HCT116 (cell line): ENCODE measurements around the gene LHX2. TPM values are rescaled to one million over a fixed set of nuclear protein-coding genes. Genes with fewer than 3 reads are reported as not detected.

Source experiments
- ATAC-seq: fragments of 200-7000 bp; cut with Tn5 transposase; 2 replicates; pipeline ENCODE4 v1.9.1; 2020; ENCODE audit warnings: mild to moderate bottlenecking, moderate library complexity
- BruUV-seq: library from RNA; stranded (reverse); fragments of 400-500 nt; replicated peaks from 2 replicates; lab custom pipeline; 2021; lab: Mats Ljungman, UMichigan
- CTCF ChIA-PET: fragments of 300-600 bp; sonication (Branson Sonifier 250); formaldehyde crosslinking; loops from one replicate; lab custom pipeline; 2021; ENCODE audit warnings: antibody characterized with exemption; lab: Charles Lee
- POLR2A ChIA-PET: fragments of 300-600, 350-600 bp; sonication (Branson Sonifier 250); formaldehyde crosslinking; loops from one replicate; lab custom pipeline; 2021; ENCODE audit warnings: antibody characterized with exemption; lab: Charles Lee
- RAD21 ChIA-PET, 2 experiments: fragments of 300-600 bp; sonication (Branson Sonifier 250); formaldehyde crosslinking; loops; one replicate each; lab custom pipeline; 2023; ENCODE audit warnings: low total read pairs in 2 of 2; ENCODE audit not compliant: uncharacterized antibody in 2 of 2, unreplicated experiment in 2 of 2, low non-redundant PET in 1 of 2; lab: Charles Lee
- DNase-seq: peaks from one replicate; pipeline ENCODE4 v3.0.0-alpha.2; 2010; ENCODE audit warnings: low read depth, low spot score
- H2AFZ ChIP-seq: fragments of 200-600 bp; shearing (Covaris generic), sonication (generic); 2 replicates; pipeline ENCODE4 v1.6.1; 2017; ENCODE audit warnings: low read depth, mixed run types, mixed read lengths, antibody characterized with exemption, low read length; ENCODE audit not compliant: poor library complexity, severe bottlenecking
- H3K27ac ChIP-seq: 2 replicates; pipeline ENCODE4 v1.5.1; 2012; ENCODE audit warnings: low read depth, low read length
- H3K27me3 ChIP-seq: fragments of 200-600 bp; sonication (generic); 2 replicates; pipeline ENCODE4 v1.6.1; 2016; ENCODE audit warnings: mixed run types, low read length, mixed read lengths; ENCODE audit not compliant: insufficient read depth
- H3K36me3 ChIP-seq, 2 experiments: fragments of 200-500 bp in 1 of 2; fragments of 200-600 bp in 1 of 2; sonication (Bioruptor generic) in 1 of 2; sonication (generic) in 1 of 2; 2 replicates each; pipeline versions ENCODE4 v1.5.1 to v1.6.1; 2014 to 2016; ENCODE audit warnings: low read length in 2 of 2, inconsistent platforms in 1 of 2, mixed read lengths in 1 of 2, mixed run types in 1 of 2; ENCODE audit not compliant: insufficient read depth in 2 of 2, control insufficient read depth in 1 of 2
- H3K4me1 ChIP-seq, 2 experiments: fragments of 200-600 bp in 1 of 2; sonication (generic) in 1 of 2; 2 replicates each; pipeline versions ENCODE4 v1.5.1 to v1.6.1; 2012 to 2017; ENCODE audit warnings: low read length in 2 of 2, inconsistent platforms in 1 of 2, mild to moderate bottlenecking in 1 of 2, mixed read lengths in 1 of 2, mixed run types in 1 of 2, moderate library complexity in 1 of 2; ENCODE audit not compliant: insufficient read depth in 2 of 2, control insufficient read depth in 1 of 2
- H3K4me2 ChIP-seq: fragments of 200-600 bp; sonication (generic); 2 replicates; pipeline ENCODE4 v1.6.1; 2017; ENCODE audit warnings: mixed run types, low read length, mixed read lengths
- H3K4me3 ChIP-seq, 2 experiments: fragments of 200-600 bp in 1 of 2; sonication (generic) in 1 of 2; replicated peaks in 1 of 2; 2 replicates each; pipeline ENCODE4 v1.5.1; 2011 to 2016; ENCODE audit warnings: low read length in 2 of 2, control low read depth in 1 of 2, low read depth in 1 of 2, mild to moderate bottlenecking in 1 of 2, mixed read lengths in 1 of 2, mixed run types in 1 of 2
- H3K79me2 ChIP-seq: fragments of 200-600 bp; sonication (generic); 2 replicates; pipeline ENCODE4 v1.6.1; 2017; ENCODE audit warnings: mild to moderate bottlenecking, mixed run types, low read length, moderate library complexity, mixed read lengths; ENCODE audit not compliant: insufficient read depth
- H3K9ac ChIP-seq: fragments of 200-600 bp; sonication (generic); 2 replicates; pipeline ENCODE4 v1.6.1; 2016; ENCODE audit warnings: low read length, mixed read lengths
- H3K9me2 ChIP-seq: fragments of 200-600 bp; sonication (generic), shearing (Covaris generic); 2 replicates; pipeline ENCODE4 v1.6.1; 2017; ENCODE audit warnings: mixed run types, mild to moderate bottlenecking, moderate library complexity; ENCODE audit not compliant: insufficient read depth
- H3K9me3 ChIP-seq, 2 experiments: fragments of 200-500 bp in 1 of 2; fragments of 200-600 bp in 1 of 2; sonication (Bioruptor generic) in 1 of 2; sonication (generic) in 1 of 2; 2 replicates each; pipeline ENCODE4 v1.6.1; 2014 to 2017; ENCODE audit warnings: low read length in 2 of 2, mixed read lengths in 2 of 2, inconsistent platforms in 1 of 2, low read depth in 1 of 2, mild to moderate bottlenecking in 1 of 2, mixed run types in 1 of 2, moderate library complexity in 1 of 2; ENCODE audit not compliant: control insufficient read depth in 1 of 2, insufficient read depth in 1 of 2
- H4K20me1 ChIP-seq: fragments of 200-600 bp; sonication (generic), shearing (Covaris generic); 2 replicates; pipeline ENCODE4 v1.6.1; 2017; ENCODE audit warnings: mixed run types, mild to moderate bottlenecking, moderate library complexity; ENCODE audit not compliant: insufficient read depth
- ATF3 ChIP-seq: IDR thresholded peaks from 2 replicates; pipeline ENCODE4 v1.6.1; 2012
- CEBPB ChIP-seq: IDR thresholded peaks from 2 replicates; pipeline ENCODE4 v1.6.1; 2012; ENCODE audit warnings: low read depth
- CTCF ChIP-seq, 3 experiments: fragments of 200-600 bp in 1 of 3; sonication (generic) in 1 of 3; IDR thresholded peaks in 2 of 3; conservative IDR thresholded peaks in 1 of 3; 2 replicates each; pipeline ENCODE4 v1.5.1; 2012 to 2017; ENCODE audit warnings: low read depth in 2 of 3, low read length in 2 of 3, antibody characterized with exemption in 1 of 3, borderline replicate concordance in 1 of 3, control low read depth in 1 of 3, mild to moderate bottlenecking in 1 of 3, mixed read lengths in 1 of 3, mixed run types in 1 of 3, moderate library complexity in 1 of 3; ENCODE audit not compliant: insufficient read depth in 1 of 3
- EGR1 ChIP-seq: IDR thresholded peaks from 2 replicates; pipeline ENCODE4 v1.6.1; 2012; ENCODE audit warnings: low read depth
- ELF1 ChIP-seq: IDR thresholded peaks from 2 replicates; pipeline ENCODE4 v1.6.1; 2012; ENCODE audit warnings: low read depth, borderline replicate concordance
- EZH2phosphoT487 ChIP-seq: fragments of 200-600 bp; IDR thresholded peaks from 2 replicates; pipeline ENCODE4 v1.6.1; 2018; ENCODE audit warnings: antibody characterized with exemption, borderline replicate concordance
- JUND ChIP-seq: IDR thresholded peaks from 2 replicates; pipeline ENCODE4 v1.6.1; 2012
- MAX ChIP-seq: IDR thresholded peaks from 2 replicates; pipeline ENCODE4 v1.6.1; 2012
- POLR2A ChIP-seq: IDR thresholded peaks from 2 replicates; pipeline ENCODE4 v1.7.0; 2011; ENCODE audit warnings: borderline replicate concordance; ENCODE audit not compliant: insufficient read depth, insufficient read length; ENCODE audit errors: extremely low read depth
- RAD21 ChIP-seq: IDR thresholded peaks from 2 replicates; pipeline ENCODE4 v1.6.1; 2012; ENCODE audit warnings: low read depth, mild to moderate bottlenecking
- REST ChIP-seq: IDR thresholded peaks from 2 replicates; pipeline ENCODE4 v1.6.1; 2012; ENCODE audit warnings: low read depth
- SIN3A ChIP-seq: IDR thresholded peaks from 2 replicates; pipeline ENCODE4 v1.6.1; 2012; ENCODE audit warnings: low read depth
- SP1 ChIP-seq: IDR thresholded peaks from 2 replicates; pipeline ENCODE4 v1.6.1; 2012; ENCODE audit warnings: low read depth
- SRF ChIP-seq: IDR thresholded peaks from 2 replicates; pipeline ENCODE4 v1.6.1; 2012; ENCODE audit warnings: low read depth
- TCF7L2 ChIP-seq: IDR thresholded peaks from 2 replicates; pipeline ENCODE4 v1.7.0; 2011; ENCODE audit warnings: borderline replicate concordance, inconsistent platforms; ENCODE audit not compliant: insufficient read depth, insufficient read length; ENCODE audit errors: extremely low read depth
- YY1 ChIP-seq: IDR thresholded peaks from 2 replicates; pipeline ENCODE4 v1.6.1; 2011; ENCODE audit warnings: low read length, low read depth, moderate library complexity, mild to moderate bottlenecking; ENCODE audit not compliant: insufficient replicate concordance; ENCODE audit errors: extremely low read depth
- ZBTB33 ChIP-seq: IDR thresholded peaks from 2 replicates; pipeline ENCODE4 v1.6.1; 2011; ENCODE audit warnings: mild to moderate bottlenecking, low read length, moderate library complexity; ENCODE audit not compliant: insufficient replicate concordance; ENCODE audit errors: extremely low read depth
- ZFX ChIP-seq: fragments of 450-650 bp; IDR thresholded peaks from 2 replicates; pipeline ENCODE4 v1.6.1; 2017
- ZNF274 ChIP-seq: fragments of 200-500 bp; sonication (Bioruptor generic); IDR thresholded peaks from 2 replicates; pipeline ENCODE4 v1.6.1; 2014; ENCODE audit warnings: mild to moderate bottlenecking, low read depth, low read length, inconsistent platforms
- intact Hi-C: fragments of 100-400 bp; cut with micrococcal nuclease; formaldehyde crosslinking; loops from 2 replicates; pipeline ENCODE4 v1.10.0; 2022
- total RNA-seq: library from RNA; stranded (reverse); gene quantifications from one replicate; pipeline ENCODE4 v1.2.1, GENCODE V29; 2021; ENCODE audit not compliant: unreplicated experiment

The LHX2 gene
- total RNA-seq, 1 experiment from 2014 or later: 10.2 TPM

GRCh38 chr9:124033967-124034366 is 22.4 kb downstream of the LHX2 start:
- Histone ChIP-seq H2AFZ (no peak overlapping the region), H3K36me3 (0 out of 4 replicates have a peak, but pooled peaks cover 0 to 2% of the 10 kb centered on the region in 2 experiments), H3K9ac (no peak overlapping the region), H3K9me3 (no peaks in the 10 kb centered on the region), H3K4me2 (no peak overlapping the region), H3K27me3 (no peaks in the 10 kb centered on the region), H4K20me1 (no peaks in the 10 kb centered on the region), H3K79me2 (no peaks in the 10 kb centered on the region), H3K9me2 (no peaks in the 10 kb centered on the region), H3K4me3 (no peak overlapping the region), H3K27ac (no peak overlapping the region), H3K4me1 (peaks cover 0 to 5% of the 10 kb centered on the region in 2 experiments; a peak in 2 of 4 replicates)
- POLR2A ChIA-PET: no interaction called here
- no peak for TF ChIP-seq MAX
- no peak for TF ChIP-seq CTCF (IDR thresholded peaks at IDR 0.05 in 2 of 3, conservative IDR thresholded peaks at IDR 0.05 in 1 of 3; ENCODE audit: borderline replicate concordance in 1 of 3, insufficient read depth in 1 of 3, low read depth in 2 of 3, low read length in 2 of 3)
- TF ChIP-seq ZBTB33: no peak
- no peak for TF ChIP-seq RAD21
- no peak for TF ChIP-seq ATF3
- no peak for TF ChIP-seq JUND
- TF ChIP-seq REST: no peak
- no peak for TF ChIP-seq YY1
- no peak for TF ChIP-seq CEBPB
- TF ChIP-seq SP1: no peak
- no peak for TF ChIP-seq SIN3A
- TF ChIP-seq ZNF274: no peak
- no peak for TF ChIP-seq EZH2phosphoT487
- no peak for TF ChIP-seq SRF
- no peak for TF ChIP-seq ZFX
- TF ChIP-seq EGR1: no peak
- TF ChIP-seq TCF7L2: no peak
- TF ChIP-seq POLR2A: no peak
- no peak for TF ChIP-seq ELF1
- RAD21 ChIA-PET: no interaction called here
- DNase-seq (no peak), ATAC-seq (no peak)
- BruUV-seq: no TSS peak
- intact Hi-C loops: no loop called here
- CTCF ChIA-PET: no interaction called here
